SW480 (cell line): ENCODE data around the gene HOOK2.
"Not testable (repeated sequence)": the region's sequence is repeated elsewhere in the genome, so short reads cannot be mapped to it uniquely, and the experiment has no call there.

Experiments
- DNase-seq: peaks from one replicate; pipeline ENCODE4 v3.0.0-alpha.2; 2016; ENCODE audit warnings: low spot score

Gene HOOK2

DNA sequence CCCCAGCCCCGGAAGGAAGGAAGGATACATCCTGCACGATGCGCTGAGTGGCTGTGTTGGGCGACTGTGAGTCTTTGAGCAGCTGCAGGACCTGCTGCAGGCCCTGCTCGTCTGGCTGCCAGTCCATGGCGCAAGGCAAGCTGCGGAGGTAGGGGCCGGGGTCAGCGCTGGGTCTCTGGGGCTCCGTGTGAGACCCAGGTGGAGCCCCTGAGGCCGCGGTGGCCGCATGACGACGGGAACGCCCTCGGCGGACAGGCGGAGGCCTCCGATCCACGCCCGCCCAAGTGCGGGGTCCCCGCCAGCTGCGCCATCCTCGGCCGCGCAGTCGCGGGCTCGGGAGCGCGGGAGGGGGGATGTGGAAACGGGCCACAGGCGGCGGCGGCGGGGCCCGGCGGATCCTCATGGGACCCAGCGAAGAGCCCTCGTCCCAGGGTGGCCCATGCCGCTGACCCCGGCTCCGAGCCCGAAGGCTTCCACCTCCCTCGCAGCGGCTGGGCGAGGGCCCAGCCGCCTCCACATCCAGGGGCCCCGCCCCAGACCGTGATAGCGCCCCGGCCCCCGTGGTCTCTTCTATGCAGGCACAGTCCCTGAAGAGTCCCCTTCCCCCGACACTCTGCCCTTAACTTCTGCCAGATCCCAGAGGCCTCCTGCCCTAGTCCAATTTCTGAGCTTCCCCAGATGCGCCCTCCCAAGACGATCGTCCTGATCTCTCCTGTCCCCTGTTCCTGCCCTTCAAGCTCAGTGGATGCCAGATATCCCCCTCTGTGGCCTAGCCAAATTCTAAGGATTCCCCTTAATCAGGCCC is 54.3 kb downstream of the HOOK2 start:
- DNase-seq = no peak

DNA sequence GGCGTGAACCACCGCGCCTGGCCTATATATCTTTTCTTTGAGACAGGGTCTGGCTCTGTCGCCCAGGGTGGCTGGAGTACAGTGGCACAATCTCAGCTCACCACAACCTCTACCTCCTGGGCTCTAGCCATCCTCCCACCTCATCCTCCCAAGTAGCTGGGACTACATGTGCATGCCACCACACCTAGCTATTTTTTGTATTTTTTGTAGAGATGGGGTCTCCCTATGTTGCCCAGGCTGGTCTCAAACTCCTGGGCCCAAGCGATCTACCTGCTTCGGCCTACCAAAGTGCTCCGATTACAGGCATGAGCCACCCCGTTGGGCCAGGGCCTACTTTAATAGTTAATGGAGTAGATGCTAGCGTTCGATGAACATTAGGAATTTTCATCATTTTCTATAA is 55.1 kb downstream of the HOOK2 start:
- no peak for DNase-seq

DNA sequence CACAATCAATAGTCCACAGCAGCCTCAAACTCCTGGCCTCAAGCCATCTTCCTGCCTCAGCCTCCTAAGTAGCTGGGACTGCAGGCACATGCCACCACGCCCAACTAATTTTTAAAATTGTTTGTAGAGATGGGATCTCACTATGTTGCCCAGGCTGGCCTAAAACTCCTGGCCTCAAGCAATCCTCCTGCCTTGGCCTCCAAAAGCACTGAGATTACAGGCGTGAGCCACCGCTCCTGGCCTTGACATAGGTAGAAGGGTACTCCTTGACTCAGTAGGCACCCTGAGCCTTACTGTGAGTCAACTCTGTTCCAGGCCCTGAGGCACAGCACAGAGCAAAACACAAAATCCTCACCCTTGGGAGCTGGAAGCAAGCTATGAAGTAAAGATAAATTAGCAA is 59.4 kb downstream of the HOOK2 start:
- no peak for DNase-seq

DNA sequence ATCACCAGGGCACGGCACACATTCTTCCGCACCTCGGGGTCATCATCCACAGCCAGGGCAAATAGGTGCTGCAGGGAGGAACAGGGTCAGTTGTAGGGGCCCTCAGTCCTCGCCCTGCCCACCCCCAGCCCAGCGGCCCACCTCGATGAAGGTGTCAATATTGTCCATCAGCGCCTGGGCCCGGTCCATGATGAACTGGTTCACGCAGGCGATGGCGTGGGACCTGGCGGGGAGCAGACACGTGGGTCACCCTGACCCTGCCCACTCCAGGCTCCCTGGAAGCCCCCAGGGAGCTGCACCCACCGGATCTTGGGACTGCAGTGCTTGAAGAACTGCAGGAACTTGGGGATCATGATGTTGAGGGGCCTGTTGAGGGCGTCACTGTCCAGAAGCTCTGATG is 60.2 kb downstream of the HOOK2 start:
- DNase-seq = no peak

DNA sequence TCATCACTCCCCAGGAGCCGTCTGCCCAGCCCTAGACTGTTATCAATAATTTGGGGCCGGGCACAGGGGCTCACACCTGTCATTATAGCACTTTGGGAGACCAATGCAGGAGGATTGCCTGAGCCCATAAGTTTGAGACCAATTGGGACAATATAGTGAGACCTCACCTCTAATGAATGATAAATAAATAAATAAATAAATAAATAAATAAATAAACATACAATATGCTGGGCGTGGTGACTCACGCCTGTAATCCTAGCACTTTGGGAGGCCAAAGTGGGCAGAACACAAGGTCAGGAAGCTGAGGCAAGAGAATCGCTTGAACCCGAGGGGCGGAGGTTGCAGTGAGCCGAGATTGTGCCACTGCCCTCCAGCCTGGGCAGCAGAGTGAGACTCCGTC is 62.0 kb downstream of the HOOK2 start:
- not testable (repeated sequence) for DNase-seq
